NCI-H69 (cell line): ENCODE measurements around the gene PHRF1.

Experiments
- DNase-seq: peaks from one replicate; lab custom pipeline; 2025; lab: John Stamatoyannopoulos, UW

Gene PHRF1

GRCh38 chr11:596374-596773 lies 20.1 kb downstream of the PHRF1 start:
- no peak for DNase-seq

GRCh38 chr11:597166-597725 lies 21.0 kb downstream of the PHRF1 start:
- DNase-seq, result peak; percentile 14

DNA sequence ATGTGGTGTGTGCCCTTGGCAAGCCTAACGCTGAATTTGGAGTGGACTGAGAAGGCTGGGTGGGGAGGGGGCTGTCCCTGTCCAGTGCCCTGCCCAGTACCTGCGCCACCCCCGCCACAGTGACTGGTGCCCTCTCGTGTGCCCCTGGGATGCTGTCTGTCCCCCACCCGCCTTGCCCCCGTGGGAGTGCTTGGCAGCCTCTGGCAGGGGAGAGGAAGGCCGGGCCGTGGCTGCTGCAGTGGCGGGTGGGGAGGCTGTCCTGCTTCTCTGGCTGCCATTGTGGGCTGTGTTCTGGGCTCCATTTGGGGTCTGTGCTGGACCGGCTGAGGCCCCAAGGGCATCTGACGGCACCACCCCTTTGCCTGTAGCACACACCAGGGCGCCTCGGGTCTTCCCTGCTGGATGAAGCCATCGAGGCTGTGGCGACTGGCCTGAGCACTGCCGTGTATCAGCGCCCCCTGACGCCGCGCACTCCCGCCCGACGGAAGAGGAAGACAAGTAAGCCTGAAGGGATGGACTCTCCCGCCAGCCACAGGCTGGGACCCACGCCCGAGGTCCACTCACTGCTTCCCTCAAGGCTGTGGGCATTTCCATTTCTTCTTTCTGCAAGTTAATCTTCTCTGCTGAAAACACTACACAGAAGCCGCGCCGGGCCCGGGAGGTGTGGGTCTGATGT lies 21.9 kb downstream of the PHRF1 start:
- DNase-seq, result no peak

DNA sequence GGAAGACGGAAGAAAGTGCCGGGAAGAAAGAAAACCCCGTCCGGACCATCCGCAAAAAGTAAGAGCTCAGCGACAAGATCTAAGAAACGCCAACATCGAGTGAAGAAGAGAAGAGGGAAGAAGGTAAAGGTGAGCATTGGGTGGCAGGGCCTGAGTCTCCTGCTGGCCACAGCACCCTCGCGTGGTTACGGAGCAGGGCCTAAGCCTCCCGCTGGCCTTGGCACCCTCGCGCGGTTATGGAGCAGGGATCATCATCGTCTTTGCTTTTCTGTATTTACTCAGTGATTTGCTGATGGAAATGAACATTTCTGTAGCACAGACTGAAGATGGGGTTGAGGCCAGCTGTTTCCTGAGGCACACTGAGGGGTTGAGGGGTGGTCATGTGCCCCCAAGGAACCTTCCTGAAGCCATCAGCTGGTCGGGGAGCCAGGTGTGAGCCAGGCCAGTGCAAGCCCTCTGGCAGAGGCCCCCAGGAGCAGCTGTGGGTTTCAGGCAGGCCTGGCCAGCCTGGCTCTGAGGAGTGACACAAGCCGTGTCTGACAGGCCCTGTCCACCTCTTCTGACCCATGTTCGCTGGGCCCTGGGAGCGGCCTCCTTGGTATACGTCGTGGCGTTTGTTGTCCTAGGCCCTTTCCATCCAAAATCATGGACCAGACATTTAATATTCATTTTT lies 25.4 kb downstream of the PHRF1 start:
- DNase-seq, result no peak

GRCh38 chr11:603154-603553 lies 26.9 kb downstream of the PHRF1 start:
- no peak for DNase-seq

DNA sequence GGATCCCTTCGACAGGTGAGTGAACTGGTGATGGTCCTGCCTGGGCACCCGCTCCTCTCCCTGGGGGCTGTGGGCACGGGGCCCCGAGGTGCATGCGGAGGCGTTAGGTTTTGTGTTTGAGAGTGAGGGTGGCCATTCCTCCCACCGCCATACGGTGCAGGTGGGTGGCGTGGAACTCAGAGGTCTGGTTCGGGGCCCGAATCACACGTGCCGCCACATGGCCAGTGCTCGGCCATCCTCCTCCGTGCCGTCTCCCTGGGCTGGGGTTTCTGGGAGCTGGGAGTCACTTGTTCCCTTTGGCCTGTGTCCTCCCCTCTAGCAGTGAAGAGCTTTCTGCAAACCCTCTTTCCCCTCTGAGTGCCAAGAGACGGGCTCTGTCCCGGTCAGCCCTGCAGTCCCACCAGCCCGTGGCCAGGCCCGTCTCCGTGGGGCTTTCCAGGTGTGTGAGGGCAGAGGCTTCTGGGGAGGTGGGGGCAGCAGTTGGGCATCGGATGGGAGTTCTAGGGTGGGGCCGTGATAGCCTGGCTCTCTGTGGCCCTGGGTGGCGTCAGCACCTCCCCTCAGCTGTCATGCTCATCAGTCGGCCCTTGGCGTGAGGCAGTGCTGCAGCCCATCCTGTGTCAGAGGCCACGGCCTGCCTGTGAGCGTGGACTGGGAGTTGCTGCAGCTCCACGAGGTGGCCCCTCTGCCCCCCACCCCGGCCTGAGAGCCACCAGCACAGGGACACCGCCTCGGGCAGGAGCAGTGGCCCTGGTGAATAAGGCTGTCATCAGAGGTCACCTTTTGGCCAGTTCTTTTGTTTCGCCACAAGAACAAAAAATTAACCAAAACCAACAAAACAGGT lies 29.2 kb downstream of the PHRF1 start:
- DNase-seq, result no peak

- DNase-seq, result peak; percentile 61
Measured at GRCh38 chr11:606245-606644, 30.0 kb downstream of the PHRF1 start.

GRCh38 chr11:607020-607780 lies 30.9 kb downstream of the PHRF1 start:
- no peak for DNase-seq

GRCh38 chr11:607971-608659 lies 31.8 kb downstream of the PHRF1 start:
- no peak for DNase-seq

DNA sequence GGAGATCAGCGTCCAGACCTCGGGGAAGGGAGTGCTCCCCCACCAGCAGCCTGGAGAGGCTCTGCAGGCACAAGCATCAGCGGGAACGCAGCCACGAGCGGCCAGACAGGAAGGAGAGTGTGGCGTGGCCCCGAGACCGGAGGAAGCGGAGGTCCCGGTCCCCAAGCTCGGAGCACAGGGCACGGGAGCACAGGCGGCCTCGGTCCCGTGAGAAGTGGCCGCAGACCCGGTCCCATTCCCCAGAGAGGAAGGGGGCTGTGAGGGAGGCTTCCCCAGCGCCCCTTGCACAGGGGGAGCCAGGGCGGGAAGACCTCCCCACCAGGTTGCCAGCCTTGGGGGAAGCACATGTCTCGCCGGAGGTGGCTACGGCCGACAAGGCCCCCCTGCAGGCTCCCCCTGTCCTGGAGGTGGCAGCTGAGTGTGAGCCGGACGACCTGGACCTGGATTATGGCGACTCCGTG lies 32.6 kb downstream of the PHRF1 start:
- DNase-seq, result no peak

- no peak for DNase-seq
Measured at GRCh38 chr11:609341-609811, 33.1 kb downstream of the PHRF1 start.

- DNase-seq, result no peak
Measured at GRCh38 chr11:610146-610801, 34.0 kb downstream of the PHRF1 start.

GRCh38 chr11:611001-611996 lies 35.0 kb downstream of the PHRF1 start:
- DNase-seq, result no peak

DNA sequence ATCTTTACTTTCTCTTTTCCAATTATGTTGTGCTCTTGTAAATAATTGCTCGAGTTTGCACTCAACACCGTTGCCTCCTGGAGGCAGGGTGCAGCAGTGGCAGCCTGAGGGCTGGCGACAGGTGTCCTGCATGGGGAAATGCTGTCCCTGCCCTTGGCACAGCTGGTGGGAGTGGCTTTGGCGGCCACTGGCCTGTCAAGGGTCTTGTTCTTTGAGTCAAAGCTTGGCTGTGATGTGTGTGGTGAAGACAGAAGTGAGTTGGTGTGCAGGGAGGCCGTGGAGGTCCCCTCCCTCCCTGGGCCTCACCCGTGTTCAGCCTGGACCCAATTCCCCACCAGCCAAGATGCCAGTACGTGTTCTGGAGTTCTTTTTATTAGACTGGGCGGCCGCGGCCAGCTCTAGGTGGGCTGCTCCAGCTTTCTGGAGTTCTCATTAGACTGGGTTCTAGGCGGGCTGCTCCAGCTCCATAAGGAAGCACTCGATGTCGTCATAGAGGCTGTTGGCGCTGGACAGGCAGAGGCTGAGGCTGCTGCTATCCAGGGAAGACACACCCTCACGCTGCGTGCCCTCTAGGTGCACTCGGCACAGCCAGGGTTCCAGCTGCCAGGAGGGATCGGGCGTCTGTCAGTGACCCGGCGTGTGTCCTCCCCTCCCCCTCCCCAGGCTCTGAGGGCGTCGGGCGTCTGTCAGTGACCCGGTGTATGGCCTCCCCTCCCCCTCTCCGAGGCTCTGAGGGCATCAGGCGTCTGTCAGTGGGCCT lies 36.1 kb downstream of the PHRF1 start:
- peak; percentile 40 for DNase-seq

- no peak for DNase-seq
Measured at GRCh38 chr11:612961-613300, 36.7 kb downstream of the PHRF1 start.

- DNase-seq, result peak; percentile 65
Measured at GRCh38 chr11:613369-613968, 37.2 kb downstream of the PHRF1 start.

- DNase-seq, result no peak
Measured at GRCh38 chr11:614021-614622, 37.9 kb downstream of the PHRF1 start.
